ENCODE measurements around the gene NCR3LG1.
A peak's percentile ranks its signal among the peaks of the same experiment; 100 is the strongest.

Gene NCR3LG1

GRCh38 chr11:17354601-17354991 lies 3.0 kb downstream of the NCR3LG1 start:
- peak; percentile 66 for TF ChIP-seq CTCF (IDR thresholded peaks at IDR 0.05)

DNA sequence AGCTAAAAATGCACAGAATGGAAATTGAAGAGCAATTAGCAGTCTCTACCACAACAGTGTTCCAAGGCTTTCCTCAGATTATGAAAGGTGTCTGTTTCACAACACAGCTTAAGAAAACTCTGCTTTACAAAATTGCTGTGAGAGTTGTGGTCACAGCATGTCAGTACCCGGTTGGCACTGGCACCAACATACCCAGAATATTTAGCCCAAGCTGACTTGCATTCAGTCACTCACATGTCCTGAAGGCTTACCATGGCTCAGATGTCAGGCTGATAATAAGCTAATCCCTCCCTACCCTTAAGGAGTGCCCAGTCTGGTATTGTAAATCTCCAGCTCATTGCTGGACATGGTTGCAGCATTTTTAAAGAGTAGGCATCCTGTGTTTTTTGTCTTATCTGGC lies 14.9 kb downstream of the NCR3LG1 start:
- TF ChIP-seq CTCF (IDR thresholded peaks at IDR 0.05), result no peak

DNA sequence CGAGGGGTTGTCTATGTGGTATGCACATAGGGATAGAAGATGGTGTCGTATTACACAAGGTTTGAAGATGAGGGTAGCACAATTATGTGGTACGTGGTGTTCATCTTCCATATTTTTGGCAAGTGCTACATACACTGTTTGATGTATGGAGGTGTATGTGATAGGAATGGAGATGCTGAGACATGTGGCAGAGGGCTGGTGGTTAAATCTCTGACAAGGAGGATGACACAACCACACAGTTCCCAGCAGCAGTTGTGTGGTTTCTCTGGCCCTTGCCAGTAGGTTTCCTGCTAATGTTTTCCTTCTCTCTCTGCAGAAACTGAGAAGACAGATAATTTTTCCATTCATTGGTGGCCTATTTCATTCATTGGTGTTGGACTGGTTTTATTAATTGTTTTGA lies 17.0 kb downstream of the NCR3LG1 start:
- TF ChIP-seq CTCF (IDR thresholded peaks at IDR 0.05), result no peak

- no peak for TF ChIP-seq CTCF (IDR thresholded peaks at IDR 0.05)
Measured at GRCh38 chr11:17369094-17369493, 17.5 kb downstream of the NCR3LG1 start.

DNA sequence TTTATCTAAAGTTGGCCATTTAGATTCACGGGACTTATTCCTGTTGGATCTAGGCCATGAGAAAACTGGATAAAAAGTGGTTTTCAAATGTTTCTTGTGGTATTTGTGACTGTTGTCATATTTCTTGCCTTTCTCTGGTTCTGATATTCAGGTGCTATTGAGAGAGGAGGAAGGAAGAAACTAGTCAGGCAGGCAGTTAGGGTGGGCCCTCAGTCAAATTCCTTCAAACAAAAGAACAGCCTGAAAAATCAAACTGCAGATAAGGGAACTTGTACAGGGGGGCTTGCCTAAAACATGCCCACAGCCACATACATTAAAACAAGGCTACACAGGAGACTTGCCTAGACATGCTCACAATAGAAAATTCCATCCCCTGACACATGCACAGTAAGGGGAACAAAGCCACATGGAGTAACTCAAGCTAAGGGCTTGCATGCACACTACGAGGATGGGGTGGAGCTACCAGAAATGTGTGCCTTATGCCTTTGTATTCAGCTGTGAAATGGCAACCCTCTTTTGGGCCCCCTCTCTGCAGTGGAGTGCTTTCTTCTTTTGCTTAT lies 18.2 kb downstream of the NCR3LG1 start:
- no peak for TF ChIP-seq CTCF (IDR thresholded peaks at IDR 0.05)

GRCh38 chr11:17371614-17372013 lies 20.0 kb downstream of the NCR3LG1 start:
- no peak for TF ChIP-seq CTCF (IDR thresholded peaks at IDR 0.05)

GRCh38 chr11:17375547-17375946 lies 23.9 kb downstream of the NCR3LG1 start:
- no peak for TF ChIP-seq CTCF (IDR thresholded peaks at IDR 0.05)

GRCh38 chr11:17376493-17376892 lies 24.9 kb downstream of the NCR3LG1 start:
- no peak for TF ChIP-seq CTCF (IDR thresholded peaks at IDR 0.05)
